ENCODE measurements around the gene NDE1.
"Not testable (repeated sequence)": the region's sequence is repeated elsewhere in the genome, so short reads cannot be mapped to it uniquely, and the experiment has no call there.

The NDE1 gene

GRCh38 chr16:15650019-15650697 lies at the start of gene NDE1:
NDE1 (plus strand) TSS chr16:15650245; CDS start chr16:15664779, 14,534 bp downstream.
- DNase-seq = peak; percentile 81

DNA sequence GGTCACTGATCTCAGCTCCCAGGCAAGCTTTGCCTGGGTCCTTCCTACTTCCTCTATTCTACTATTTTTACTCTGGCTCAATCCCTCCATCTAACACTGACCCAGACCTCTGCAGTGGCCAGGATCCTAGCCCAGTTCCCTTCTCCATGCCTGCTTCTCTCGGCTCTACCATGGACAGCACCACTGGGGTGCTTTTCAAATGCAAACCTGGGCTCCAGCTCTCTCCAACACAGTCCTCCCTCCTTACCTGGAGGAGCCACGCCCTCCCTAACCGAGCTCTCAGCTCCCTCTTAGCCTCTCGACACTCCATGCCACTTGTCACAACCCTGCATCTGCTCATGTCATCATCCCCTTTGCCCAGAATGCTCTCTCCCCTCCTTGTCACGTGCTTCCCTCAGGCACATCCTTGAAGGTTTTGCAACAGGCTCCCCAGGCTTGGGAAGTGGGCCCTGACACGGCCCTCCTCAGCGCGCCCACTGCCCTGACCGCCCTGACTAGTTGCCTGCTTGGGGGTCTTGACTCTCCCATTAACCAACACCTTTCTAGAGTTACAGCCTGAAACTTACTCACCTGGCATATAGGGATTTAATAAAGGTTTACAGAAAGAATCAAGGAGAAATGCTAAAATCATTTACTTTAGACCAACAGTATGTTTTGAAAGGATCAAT lies 48.7 kb upstream of the NDE1 start:
- no peak for DNase-seq

GRCh38 chr16:15602285-15603044 lies 47.6 kb upstream of the NDE1 start:
- no peak for DNase-seq

- no peak for DNase-seq
Observed at GRCh38 chr16:15604460-15605440, 45.3 kb upstream of the NDE1 start.

- no peak for DNase-seq
Observed at GRCh38 chr16:15605839-15606517, 44.1 kb upstream of the NDE1 start.

DNA sequence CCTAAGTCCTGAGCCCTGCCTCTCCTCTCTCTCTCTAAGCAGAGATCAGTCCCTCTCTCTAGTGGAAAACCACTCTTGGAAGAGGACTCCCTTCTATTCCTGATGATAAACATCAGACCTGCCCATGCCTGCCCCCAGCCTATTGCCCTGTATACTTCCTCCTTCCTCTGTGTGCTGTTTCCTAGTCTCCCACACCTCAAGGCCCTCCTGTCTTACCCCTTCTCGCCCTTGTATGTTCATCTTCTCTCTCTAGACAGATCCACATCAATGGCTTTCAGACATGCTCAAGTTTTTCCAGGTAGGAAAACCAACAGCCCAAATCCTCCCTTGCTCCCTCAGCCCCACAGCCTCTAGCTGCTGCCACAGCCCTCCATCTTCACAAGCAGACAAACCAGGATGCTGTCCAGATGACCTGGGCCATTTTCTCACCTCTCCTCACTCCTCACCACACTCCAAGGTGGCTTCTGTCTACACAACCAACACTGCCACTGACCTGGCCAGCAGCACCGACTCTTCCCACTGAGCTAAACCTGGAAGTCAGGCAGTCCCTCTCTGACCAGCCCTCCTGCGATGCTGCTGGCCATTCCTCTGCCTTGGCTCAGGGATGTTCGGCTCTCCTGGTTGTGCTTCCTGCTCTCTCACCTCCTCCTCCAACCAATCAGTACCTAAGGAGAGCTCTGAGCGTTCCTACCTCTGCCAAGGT lies 43.4 kb upstream of the NDE1 start:
- DNase-seq = no peak

GRCh38 chr16:15607221-15607699 lies 42.8 kb upstream of the NDE1 start:
- DNase-seq = not testable (repeated sequence)

GRCh38 chr16:15607700-15608396 lies 42.2 kb upstream of the NDE1 start:
- no peak for DNase-seq

- DNase-seq = no peak
Observed at GRCh38 chr16:15608398-15609285, 41.4 kb upstream of the NDE1 start.

DNA sequence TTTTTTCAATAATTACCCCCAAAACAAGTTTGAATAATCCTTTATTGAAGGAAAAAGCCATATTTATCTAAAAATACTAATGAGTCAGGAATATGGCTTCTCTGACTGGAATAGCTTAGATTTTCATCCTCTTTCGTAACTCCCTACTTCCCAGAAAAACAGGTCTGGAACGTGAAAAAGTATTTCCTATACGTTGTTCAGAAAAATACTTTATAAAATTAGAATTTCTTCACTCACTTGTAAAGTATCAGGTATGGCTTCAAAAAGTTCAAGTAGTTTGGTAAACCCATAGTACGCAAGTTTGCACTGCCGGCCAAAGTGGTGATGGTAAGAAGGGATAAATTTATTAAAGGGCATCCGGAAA lies 40.8 kb upstream of the NDE1 start:
- no peak for DNase-seq

DNA sequence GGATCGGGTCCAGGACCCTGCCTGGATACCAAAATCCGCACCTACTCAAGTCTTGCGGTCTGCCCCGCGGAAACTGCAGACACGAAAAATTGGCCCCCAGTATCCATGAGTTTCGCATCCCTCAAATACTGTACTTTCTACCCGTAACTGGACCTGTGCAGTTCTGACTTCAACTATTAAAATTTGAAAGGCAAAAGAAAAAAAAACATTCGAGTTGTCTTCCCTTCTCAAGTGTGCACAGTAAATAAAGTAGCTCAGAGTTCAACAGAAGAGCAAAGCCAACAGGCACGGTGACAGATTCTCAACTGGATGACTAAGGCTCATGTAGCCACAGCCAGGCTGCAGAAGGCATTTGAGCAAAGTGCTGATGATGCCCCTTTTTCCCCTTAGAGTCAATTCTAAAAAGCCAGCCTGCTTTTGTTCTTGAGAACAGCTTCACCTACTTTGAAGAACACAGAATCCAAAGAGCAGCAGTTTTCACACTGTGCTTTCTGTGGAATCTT lies 39.6 kb upstream of the NDE1 start:
- DNase-seq = no peak

- no peak for DNase-seq
Observed at GRCh38 chr16:15611610-15612009, 38.4 kb upstream of the NDE1 start.

GRCh38 chr16:15613676-15614075 lies 36.4 kb upstream of the NDE1 start:
- DNase-seq = no peak

- no peak for DNase-seq
Observed at GRCh38 chr16:15616012-15616411, 34.0 kb upstream of the NDE1 start.

GRCh38 chr16:15616475-15617165 lies 33.4 kb upstream of the NDE1 start:
- DNase-seq = no peak

GRCh38 chr16:15617901-15618300 lies 32.1 kb upstream of the NDE1 start:
- no peak for DNase-seq

DNA sequence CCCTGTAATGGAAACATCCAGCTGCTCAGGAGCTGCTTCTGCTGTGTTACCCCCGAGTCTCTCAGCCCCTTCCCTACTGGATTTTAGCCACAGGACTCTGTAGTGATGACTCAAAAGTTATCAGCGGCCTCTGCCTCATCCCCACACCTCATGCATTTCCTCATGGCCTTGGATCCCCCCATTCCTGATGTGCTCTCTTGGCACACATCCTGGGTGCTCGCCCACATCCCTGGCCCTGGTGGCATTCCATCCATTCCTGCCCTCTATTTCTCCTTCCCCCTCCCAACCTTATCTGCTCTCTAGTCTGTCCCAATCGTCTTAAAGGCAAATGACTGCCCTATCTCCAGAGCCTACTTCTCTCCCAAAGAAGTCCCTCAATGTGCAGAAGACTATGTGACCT lies 31.7 kb upstream of the NDE1 start:
- no peak for DNase-seq

DNA sequence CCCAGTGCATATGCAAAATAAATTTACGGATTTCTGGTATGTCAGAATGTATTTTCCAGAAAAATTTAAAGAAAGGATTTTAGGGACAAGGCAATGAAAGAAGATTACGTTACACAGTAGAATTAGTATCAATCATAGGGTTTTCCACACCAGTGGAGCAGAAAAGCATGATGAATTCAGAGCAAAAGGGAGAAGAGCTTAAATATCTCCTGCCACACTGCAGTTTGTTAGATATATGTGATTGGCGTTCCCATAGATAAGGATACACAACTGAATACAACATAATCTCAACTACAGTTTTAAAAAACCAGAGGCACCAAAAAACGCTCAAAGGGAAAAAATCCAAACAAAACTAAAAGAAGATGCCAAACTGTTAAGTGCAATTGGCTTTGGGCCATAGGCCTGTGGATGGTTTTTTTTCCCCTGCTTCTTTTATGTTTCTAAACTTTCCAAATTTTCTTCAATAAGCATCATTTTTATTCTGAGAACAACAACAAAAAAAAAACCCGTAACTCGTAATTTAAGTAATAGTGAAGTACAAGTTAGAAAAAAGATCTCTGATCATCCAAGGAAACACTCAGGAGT lies 29.3 kb upstream of the NDE1 start:
- DNase-seq = no peak

Measured in GDM1 (cell line).